ENCODE measurements around the gene MAGEA8.
"Not testable (repeated sequence)": the region's sequence is repeated elsewhere in the genome, so short reads cannot be mapped to it uniquely, and the experiment has no call there.

- TF ChIP-seq CTCF, POLR2A (IDR thresholded peaks at IDR 0.05): not testable (repeated sequence)
These were observed 46.9 kb downstream of the MAGEA8 start for GRCh38 chrX:149927964-149928258.
